ENCODE data around the gene FGR.

DNA sequence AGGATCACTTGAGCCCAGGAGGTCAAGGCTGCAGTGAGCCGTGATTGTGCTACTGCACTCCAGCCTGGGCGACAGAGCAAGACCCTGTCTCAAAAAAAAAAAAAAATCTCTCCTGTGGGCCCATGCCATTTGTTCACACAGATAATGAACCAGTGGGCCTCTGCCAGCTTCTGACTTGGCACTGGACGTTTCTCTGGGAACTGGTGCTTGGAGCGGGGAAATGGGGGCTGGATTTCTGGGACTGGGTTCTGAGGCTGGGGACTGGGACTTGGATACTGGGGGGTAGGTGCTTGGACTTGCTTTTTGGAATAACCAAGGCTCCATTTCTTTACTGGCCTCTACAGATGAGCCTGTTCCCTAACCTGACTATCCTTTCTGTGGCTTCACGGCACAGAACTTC, 27.3 kb upstream of the FGR start:
- TF ChIP-seq MYC (IDR thresholded peaks at IDR 0.05; ENCODE audit: low read depth, low read length): no peak
- no peak for TF ChIP-seq POLR2A (IDR thresholded peaks at IDR 0.05; ENCODE audit: extremely low read depth, insufficient read length)
- TF ChIP-seq, protein P1, sequence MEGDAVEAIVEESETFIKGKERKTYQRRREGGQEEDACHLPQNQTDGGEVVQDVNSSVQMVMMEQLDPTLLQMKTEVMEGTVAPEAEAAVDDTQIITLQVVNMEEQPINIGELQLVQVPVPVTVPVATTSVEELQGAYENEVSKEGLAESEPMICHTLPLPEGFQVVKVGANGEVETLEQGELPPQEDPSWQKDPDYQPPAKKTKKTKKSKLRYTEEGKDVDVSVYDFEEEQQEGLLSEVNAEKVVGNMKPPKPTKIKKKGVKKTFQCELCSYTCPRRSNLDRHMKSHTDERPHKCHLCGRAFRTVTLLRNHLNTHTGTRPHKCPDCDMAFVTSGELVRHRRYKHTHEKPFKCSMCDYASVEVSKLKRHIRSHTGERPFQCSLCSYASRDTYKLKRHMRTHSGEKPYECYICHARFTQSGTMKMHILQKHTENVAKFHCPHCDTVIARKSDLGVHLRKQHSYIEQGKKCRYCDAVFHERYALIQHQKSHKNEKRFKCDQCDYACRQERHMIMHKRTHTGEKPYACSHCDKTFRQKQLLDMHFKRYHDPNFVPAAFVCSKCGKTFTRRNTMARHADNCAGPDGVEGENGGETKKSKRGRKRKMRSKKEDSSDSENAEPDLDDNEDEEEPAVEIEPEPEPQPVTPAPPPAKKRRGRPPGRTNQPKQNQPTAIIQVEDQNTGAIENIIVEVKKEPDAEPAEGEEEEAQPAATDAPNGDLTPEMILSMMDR (IDR thresholded peaks at IDR 0.05; ENCODE audit: low read depth, low read length): no peak

Data from NB4 (cell line).